Esophagus squamous epithelium (tissue), 4 donors: ENCODE data around the gene PECR.

ENCODE experiments used
- POLR2A ChIP-seq, 4 donors: fragments of 450-650 bp; IDR thresholded peaks; one replicate each; pipeline ENCODE4 v1.6.1; 2017; ENCODE audit warnings: antibody characterized with exemption in 4 of 4, mild to moderate bottlenecking in 4 of 4, moderate library complexity in 3 of 4
- TF ChIP-seq, protein P1 (sequence below), 6 experiments: fragments of 450-650 bp in 4 of 6; fragments of 200-600 bp in 2 of 6; sonication (generic) in 2 of 6; IDR thresholded peaks; one replicate each; pipeline ENCODE4 v1.5.1; 2016 to 2019; ENCODE audit warnings: antibody characterized with exemption in 6 of 6, mild to moderate bottlenecking in 4 of 6, moderate library complexity in 4 of 6

DNA sequence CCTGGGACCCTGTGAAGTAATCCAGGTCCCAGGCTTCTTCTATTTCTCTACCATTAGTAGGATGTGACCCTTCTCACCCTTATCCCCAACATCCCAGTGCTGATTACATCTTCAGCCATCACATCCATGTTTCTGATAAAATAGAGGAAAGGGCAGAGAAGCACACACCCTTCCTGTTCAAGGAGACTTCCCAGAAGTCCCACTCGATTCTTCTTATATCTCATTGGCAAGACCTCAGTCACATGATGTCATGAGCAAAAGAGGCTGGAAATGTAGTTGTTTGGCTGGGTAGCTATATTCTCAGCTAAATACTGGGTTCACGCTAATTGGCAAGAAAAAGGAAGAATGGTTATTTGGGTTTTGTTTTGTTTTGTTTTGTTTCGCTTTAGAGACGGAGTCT, 19.5 kb upstream of the PECR start:
- TF ChIP-seq, protein P1, sequence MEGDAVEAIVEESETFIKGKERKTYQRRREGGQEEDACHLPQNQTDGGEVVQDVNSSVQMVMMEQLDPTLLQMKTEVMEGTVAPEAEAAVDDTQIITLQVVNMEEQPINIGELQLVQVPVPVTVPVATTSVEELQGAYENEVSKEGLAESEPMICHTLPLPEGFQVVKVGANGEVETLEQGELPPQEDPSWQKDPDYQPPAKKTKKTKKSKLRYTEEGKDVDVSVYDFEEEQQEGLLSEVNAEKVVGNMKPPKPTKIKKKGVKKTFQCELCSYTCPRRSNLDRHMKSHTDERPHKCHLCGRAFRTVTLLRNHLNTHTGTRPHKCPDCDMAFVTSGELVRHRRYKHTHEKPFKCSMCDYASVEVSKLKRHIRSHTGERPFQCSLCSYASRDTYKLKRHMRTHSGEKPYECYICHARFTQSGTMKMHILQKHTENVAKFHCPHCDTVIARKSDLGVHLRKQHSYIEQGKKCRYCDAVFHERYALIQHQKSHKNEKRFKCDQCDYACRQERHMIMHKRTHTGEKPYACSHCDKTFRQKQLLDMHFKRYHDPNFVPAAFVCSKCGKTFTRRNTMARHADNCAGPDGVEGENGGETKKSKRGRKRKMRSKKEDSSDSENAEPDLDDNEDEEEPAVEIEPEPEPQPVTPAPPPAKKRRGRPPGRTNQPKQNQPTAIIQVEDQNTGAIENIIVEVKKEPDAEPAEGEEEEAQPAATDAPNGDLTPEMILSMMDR (IDR thresholded peaks at IDR 0.05), result no peak
- no peak for TF ChIP-seq POLR2A (IDR thresholded peaks at IDR 0.05)
